PC-3 (cell line): ENCODE data around the gene IER5L.

Experiments used
- EZH2 ChIP-seq: fragments of 300-600 bp; sonication (generic); IDR thresholded peaks from one replicate; pipeline ENCODE4 v1.6.1; 2017; ENCODE audit warnings: antibody characterized with exemption, mild to moderate bottlenecking, low read length; ENCODE audit not compliant: unreplicated experiment
- TF ChIP-seq, protein P1 (sequence below): fragments of 300-600 bp; sonication (generic); conservative IDR thresholded peaks from 2 replicates; pipeline ENCODE4 v1.5.1; 2017; ENCODE audit warnings: antibody characterized with exemption, low read depth, mild to moderate bottlenecking, low read length

DNA sequence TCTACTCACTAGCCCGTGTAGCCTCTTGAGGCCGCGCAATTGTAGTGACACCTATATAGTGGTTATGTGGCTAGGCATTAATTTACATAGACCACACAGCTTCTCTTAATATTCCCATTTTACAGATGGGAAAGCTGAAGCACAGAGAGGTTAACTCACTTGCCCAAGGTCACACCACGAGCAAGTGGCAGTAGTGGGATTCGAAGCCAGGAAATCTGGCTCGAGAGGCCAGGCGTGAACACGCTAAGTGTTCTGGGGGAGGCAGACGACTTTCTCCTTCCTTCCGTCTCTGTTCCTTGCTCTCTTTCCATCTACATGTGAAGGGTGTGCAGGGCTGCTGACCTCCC is 49.8 kb upstream of the IER5L start:
- no peak for TF ChIP-seq EZH2
- TF ChIP-seq, protein P1, sequence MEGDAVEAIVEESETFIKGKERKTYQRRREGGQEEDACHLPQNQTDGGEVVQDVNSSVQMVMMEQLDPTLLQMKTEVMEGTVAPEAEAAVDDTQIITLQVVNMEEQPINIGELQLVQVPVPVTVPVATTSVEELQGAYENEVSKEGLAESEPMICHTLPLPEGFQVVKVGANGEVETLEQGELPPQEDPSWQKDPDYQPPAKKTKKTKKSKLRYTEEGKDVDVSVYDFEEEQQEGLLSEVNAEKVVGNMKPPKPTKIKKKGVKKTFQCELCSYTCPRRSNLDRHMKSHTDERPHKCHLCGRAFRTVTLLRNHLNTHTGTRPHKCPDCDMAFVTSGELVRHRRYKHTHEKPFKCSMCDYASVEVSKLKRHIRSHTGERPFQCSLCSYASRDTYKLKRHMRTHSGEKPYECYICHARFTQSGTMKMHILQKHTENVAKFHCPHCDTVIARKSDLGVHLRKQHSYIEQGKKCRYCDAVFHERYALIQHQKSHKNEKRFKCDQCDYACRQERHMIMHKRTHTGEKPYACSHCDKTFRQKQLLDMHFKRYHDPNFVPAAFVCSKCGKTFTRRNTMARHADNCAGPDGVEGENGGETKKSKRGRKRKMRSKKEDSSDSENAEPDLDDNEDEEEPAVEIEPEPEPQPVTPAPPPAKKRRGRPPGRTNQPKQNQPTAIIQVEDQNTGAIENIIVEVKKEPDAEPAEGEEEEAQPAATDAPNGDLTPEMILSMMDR = no peak
